HG02588 (cell line): Measurements from ENCODE around the gene RAB21.
"Not testable (repeated sequence)": the region's sequence is repeated elsewhere in the genome, so short reads cannot be mapped to it uniquely, and the experiment has no call there.

ENCODE experiments used
- ATAC-seq: cut with Tn5 transposase; IDR thresholded peaks from one replicate; pipeline ENCODE4 v1.9.1; 2021; ENCODE audit warnings: mild to moderate bottlenecking, moderate library complexity; ENCODE audit not compliant: unreplicated experiment

The RAB21 gene

DNA sequence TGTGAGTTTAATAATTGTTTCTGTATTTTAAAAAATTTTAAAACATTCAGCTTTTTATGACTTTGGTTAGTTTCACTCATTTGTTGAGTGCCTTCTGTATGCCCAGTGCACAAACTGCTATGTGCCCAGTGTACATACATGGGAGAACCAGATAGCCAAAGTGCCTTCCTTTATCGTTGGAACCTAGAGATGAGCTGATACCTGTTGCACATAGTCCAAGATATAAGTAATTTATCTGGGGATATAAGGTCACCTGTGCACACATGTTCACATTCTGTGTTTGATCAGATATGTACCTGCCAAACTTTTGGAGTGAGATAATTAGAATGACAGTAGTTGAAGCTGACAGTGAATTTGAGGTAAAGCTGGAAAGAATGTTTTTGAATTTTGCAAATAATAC is 37.9 kb downstream of the RAB21 start:
- ATAC-seq, result no peak

DNA sequence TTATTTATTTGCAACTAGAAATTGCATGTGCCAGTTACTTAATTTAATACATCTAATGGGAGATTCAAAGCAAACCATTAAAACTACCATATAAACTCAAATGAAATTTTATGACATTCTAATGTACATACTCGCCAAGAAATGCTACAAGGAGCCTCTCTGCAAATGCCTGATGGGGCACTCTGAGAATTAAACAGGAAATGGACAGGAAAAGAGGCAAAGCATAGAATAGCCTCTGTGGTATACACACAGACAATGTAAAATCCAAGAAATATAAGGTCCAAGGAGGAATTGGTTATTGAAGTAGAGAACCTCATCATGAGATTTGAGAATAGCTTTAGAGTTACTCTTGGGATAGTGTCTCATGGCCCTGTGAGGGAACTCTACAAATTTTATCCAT is 41.2 kb downstream of the RAB21 start:
- ATAC-seq, result no peak

DNA sequence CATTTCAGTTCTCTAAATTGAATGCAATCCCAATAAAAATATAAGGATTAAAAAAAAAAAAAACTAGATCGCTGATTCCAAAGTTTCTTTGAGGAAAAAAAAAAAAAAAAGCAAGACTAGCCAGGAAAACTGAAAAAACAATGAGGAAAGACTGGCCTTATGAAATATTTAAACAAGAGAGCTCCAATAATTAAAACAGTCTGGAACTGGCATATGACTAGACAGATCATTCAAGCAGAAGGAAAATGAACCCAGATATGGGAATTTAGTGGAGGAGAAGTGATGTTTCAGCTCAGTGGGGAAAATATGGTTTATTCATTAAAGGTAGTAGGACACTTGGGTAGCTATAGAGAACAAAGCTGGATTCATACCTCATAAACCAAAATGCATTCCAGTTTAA is 42.9 kb downstream of the RAB21 start:
- ATAC-seq, result no peak

DNA sequence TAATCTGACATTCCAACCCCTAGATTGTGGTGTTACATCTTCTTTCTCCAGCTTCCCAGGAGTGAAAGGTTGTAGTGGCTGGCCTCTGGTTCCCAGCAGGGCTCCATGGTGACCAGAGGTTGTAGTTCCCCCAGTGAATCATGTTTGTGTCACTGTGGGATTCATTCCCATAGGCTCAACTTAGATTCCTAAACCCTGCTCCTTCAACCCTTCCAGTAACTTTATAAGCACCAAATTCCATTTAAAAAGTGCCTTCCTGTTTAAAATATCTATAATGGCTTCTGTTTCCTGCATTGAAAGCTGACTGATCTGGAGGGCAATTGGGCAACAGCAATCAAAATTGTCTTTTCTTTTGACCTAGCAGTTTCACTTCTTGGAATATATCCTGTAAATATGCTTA is 44.4 kb downstream of the RAB21 start:
- ATAC-seq, result no peak

DNA sequence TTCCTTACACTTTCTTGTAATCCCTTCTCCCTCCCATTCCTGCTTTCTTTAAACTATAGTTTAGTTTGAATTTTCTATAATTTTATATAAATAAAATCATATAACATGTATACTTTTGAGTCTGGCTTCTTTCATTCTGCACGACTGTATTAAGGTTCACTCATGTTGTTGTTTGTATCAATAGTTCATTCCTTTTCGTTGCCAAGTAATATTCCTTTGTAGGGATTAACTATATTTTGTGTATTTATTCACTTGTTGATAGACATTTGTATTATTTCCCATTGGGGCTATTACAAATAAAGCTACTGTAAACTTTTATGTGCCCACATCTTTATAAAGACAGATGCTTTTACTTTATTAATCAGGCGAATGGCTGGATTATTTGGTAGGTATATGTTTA is 45.5 kb downstream of the RAB21 start:
- no peak for ATAC-seq

DNA sequence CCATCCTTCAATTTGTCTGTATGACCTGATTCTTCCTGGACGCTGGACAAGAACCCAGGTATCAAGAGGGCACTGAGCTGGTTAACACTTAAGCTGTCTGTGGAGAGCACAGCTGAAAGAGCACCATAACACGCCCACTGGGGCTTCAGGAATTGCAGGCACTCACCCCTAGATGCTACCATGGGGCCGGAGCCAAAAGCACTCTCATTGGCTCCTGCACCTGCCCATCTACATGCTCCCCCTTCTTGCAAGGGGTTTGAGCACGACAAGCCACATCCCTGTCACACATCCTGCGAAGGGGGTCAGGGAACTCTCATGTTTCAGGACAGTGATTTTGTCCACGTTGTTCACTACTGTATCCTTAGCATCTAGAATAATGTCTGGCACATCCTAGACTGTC is 49.8 kb downstream of the RAB21 start:
- ATAC-seq, result no peak

DNA sequence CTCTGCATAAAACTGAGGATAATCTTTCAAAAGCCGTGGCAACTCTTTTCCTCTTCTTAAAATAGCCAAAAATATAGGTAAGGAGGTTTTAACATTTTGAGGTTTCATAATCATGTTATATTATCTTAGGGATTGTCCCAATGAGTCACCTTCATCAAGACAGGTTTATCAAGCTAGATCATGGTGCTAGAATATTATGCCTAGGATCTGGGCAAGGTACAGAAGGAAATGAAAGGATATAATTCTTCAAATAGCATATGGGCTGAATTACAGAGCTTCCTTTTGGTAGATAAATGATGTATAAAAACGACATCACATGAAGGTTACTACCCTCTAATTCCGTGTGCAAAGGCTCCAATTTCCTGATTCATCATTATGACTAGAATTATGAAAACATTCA is 56.3 kb downstream of the RAB21 start:
- no peak for ATAC-seq

DNA sequence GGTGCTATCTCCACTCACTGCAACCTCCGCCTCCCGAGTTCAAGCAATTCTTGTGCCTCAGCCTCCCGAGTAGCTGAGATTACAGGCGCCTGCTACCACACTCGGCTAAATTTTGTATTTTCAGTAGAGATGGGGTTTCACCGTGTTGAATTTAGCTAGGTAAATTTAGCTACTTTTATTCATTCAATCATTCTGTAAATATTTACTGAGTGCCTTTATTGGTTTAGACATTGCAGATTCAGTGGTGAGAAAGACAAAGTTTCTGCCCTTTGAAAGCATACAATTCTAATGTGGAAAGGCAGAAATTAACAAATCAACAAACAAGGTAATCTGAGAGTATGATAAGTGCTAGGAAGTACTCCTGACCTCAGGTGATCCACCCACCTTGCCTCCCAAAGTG is 60.6 kb downstream of the RAB21 start:
- not testable (repeated sequence) for ATAC-seq

DNA sequence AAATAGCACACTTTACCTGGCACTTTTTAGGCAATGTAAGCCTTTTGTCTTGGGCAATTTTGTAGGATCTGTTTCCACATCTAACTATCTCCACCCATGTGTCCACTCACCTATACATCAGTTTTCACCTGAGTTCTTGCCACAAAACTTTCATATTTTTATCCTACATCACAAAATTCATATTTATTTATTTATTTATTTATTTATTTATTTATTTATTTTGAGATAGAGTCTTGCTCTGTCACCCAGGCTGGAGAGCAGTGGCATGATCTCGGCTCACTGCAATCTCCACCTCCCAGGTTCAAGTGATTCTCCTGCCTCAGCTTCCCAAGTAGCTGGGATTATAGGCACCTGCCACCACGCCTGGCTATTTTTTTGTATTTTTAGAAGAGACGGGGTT is 67.4 kb downstream of the RAB21 start:
- ATAC-seq, result not testable (repeated sequence)

DNA sequence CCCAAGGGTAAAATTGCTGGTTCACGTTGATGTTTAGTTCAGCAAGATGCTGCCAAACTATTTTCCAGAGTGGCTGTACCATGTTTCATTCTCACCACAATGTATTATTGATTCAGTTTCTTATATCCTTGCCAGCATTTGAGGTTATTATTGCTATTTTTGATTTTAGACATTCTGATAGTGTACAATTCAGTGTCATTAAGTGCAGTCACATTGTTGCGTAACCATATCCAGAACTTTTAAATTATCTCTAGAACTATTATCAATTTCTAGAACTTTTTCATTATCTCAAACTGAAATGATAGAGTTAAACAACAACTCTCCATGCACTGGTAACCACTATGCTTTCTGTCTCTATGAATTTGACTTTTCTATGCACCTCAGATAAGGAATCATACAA is 74.2 kb downstream of the RAB21 start:
- no peak for ATAC-seq

DNA sequence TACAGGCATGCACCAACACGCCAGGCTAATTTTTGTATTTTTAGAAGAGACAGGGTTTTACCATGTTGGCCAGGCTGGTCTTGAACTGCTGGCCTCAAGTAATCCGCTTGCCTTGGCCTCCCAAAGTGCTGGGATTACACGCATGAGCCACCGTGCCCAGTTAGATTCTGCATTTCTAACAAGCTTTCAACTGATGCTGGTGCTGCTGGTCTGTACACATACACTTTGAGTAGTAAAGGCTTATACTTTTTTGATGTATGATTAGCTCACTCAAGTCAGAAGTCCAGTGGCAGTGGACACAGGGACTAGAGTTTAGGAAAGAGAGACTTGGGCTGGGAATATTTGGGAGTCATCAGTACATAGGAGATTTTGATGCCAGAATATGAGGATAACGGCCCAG is 82.7 kb downstream of the RAB21 start:
- ATAC-seq, result no peak

DNA sequence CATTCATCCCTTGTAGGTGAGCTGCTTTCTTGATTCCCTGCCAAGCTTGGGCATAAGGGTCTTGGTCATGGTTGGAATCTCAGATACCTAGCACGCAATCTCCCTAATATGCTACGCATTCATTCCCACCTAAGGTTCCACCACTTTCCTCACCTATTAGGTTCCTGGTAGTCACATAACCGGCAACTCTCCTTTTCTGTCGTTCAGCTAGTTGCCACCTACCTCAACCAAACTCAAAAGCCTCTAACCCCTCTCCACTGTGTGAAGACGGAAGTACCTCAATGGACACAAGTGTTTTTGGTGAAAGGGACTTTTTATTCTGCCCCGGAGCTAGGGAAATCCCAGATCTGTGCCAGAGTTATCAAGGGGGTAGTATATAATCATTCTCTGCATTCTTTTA is 83.6 kb downstream of the RAB21 start:
- ATAC-seq, result no peak

DNA sequence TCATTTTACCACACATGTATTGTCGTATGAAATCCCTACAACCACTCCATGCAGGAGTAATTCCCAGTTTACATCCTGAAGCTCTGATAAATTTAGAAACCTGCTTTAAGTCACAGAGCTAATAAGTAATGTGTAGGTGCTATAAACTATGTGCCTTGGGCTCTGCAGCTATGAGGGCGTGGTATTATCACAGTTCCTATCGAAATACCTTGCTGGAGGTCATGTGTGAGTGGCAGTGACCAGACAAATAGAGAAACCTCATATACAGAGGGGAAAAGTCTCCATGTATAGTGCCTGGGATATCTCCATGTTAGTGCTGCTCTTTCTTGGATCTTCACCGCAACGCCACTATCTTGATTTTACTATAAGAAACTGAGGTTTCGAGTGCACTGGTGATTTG is 84.0 kb downstream of the RAB21 start:
- no peak for ATAC-seq

DNA sequence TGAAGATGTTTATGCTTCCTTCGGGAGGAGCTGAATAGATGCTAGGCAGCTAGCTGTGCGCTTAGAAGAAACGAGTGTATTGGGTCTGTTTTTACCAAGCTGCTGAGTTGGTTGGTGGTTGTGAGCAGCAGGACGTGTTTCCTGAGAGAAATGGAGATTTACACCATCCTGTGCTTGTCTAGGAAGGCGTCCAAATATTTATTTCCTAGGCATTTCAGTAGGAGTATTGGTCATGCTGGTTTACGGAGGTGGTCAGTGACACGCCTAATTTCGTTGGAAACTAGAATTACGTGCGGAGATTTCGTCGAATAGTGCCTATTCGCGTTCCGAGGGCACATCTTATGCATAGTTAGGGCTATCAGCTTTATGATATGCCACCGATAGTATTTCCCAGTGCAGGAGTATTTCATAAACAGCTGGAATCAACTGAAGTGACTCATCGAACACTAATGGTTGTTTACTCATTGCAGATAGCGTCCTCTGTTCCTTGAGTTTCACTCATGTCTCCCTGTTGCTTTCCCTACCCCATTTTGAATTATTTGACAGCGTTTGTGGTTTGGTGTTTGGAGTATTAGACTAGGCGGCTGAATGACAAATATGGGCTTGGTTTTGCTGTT is 85.7 kb downstream of the RAB21 start:
- ATAC-seq, result peak; percentile 5

DNA sequence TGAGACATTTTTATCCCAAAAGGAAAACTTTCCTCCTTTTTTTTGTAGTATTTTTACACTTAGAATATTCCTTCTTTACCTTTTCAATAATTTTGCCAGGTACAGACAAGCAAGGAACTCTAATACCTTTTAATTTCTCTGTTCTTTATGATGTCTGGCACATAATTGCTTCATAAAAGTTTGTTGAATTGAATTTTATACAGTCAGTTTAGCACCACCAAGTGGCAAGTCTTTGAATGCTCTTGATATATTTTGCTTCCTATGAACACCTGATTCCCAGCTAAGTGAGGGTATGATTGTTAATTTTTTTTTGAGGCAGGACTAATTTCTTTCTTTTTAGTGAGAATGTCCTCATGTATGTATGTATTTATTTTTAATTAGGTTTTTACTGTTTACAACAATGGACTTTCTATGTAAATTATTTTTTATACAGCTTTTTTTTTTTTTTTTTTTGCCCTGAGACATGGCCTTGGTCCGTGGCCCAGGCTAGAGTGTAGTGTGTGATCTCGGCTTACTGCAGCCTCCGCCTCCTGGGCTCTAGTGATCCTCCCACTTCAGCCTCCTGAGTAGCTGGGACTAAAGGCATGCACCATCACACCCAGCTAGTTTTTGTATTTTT is 91.8 kb downstream of the RAB21 start:
- ATAC-seq, result no peak

DNA sequence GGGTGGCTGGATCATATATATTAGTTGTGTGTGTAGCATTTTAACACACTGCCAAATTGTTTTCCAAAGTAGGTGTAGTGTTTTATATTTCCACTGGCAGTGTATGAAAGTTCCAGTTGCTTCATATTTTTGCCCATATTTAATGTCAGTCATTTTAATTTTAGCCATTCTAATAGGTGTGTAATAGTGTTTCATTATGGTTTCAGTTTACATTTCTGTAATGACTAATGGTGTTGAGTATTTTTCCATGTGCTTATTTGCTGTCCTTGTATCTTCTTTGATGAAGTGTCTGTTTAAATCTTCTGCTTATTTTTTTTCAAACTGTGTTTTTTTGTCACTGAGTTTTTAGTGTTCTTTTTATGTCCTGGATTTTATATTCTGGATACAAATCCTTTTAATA is 93.5 kb downstream of the RAB21 start:
- no peak for ATAC-seq

DNA sequence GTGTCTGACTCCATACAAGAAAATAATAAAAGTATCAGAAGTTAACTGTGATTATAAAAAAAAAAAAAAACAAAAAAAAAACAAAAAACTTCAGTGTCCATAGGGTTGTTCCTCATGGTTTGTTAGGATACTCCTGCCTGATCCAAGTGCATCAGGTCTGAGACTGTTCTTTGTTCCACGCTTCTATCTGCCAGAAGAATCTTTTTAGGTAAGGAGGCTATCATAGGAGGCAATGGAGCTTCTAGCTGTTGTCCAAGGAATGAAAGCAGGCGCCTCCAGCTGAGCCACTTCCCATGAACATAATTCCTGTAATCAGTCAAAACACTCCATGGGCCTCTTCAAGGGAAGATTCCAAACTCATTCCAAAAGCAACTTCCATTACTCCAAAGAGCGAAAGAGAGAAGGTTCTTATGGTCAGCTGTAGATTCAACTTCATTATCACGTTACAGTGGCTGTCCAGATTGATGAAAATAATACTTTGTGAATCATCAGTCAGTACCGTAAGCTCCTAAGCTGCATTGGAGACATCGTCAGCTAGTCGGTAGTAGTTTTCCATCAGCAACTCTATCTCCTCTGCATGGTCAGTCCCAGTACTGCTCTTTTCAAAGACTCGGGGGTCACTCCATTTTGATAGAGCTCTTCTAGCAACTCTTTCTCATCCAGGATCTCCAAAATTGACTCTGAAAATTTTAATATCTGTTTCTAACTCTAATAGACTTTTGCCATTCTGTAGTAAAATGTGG is 94.6 kb downstream of the RAB21 start:
- ATAC-seq, result no peak
